Breast epithelium (tissue), 4 donors: Measurements from ENCODE around the gene TMCC1. TPM values are rescaled to one million over a fixed set of nuclear protein-coding genes. Genes with fewer than 3 reads are reported as not detected.
A peak's percentile ranks its signal among the peaks of the same experiment; 100 is the strongest.

ENCODE experiments used
- DNase-seq, 2 donors: peaks; one replicate each; pipeline ENCODE4 v3.0.0-alpha.2; 2019; ENCODE audit warnings: low spot score in 2 of 2
- H3K27ac ChIP-seq, 2 donors: fragments of 200-600 bp; sonication (generic) in 1 of 2; one replicate each; pipeline ENCODE4 v1.5.1; 2016 to 2019; ENCODE audit warnings: mild to moderate bottlenecking in 1 of 2
- H3K27me3 ChIP-seq, 2 donors: fragments of 200-600 bp; sonication (generic) in 1 of 2; one replicate each; pipeline versions ENCODE4 v1.5.1 to v1.6.0; 2017 to 2019; ENCODE audit warnings: control low read depth in 1 of 2, mild to moderate bottlenecking in 1 of 2
- H3K36me3 ChIP-seq: fragments of 200-600 bp; one replicate; pipeline ENCODE4 v1.5.1; 2019
- H3K4me1 ChIP-seq, 2 donors: fragments of 200-600 bp; sonication (generic); one replicate each; pipeline ENCODE4 v1.5.1; 2016 to 2019; ENCODE audit warnings: control low read depth in 1 of 2
- H3K4me3 ChIP-seq, 3 donors: fragments of 200-600 bp; sonication (generic); 1 replicate in 2 of 3; 2 replicates in 1 of 3; pipeline ENCODE4 v1.5.1; 2016 to 2019; ENCODE audit warnings: mild to moderate bottlenecking in 3 of 3, moderate library complexity in 2 of 3
- H3K9me3 ChIP-seq, 2 donors: fragments of 200-600 bp; sonication (generic) in 1 of 2; one replicate each; pipeline ENCODE4 v1.5.1; 2016 to 2019; ENCODE audit warnings: control low read depth in 1 of 2
- POLR2A ChIP-seq: fragments of 450-650 bp; IDR thresholded peaks from one replicate; pipeline ENCODE4 v1.6.1; 2016; ENCODE audit warnings: antibody characterized with exemption, mild to moderate bottlenecking, moderate library complexity
- POLR2AphosphoS5 ChIP-seq, 3 donors: sonication (generic); formaldehyde crosslinking; IDR thresholded peaks; one replicate each; pipeline ENCODE4 v1.6.1; 2017; ENCODE audit warnings: antibody characterized with exemption in 3 of 3
- intact Hi-C: fragments of 100-400 bp; cut with DNase I; formaldehyde crosslinking; loops from one replicate; pipeline ENCODE4 v1.15.1; 2023; ENCODE audit warnings: low total_unique reads
- total RNA-seq, 3 donors: library from RNA; depleted of rRNA; stranded (reverse); fragments of >200 nt; gene quantifications; one replicate each; pipeline ENCODE4 v1.1.0, GENCODE V29; 2016
- TF ChIP-seq, protein P1 (sequence below), 3 donors: fragments of 450-650 bp; IDR thresholded peaks; one replicate each; pipeline ENCODE4 v1.5.1; 2016 to 2017; ENCODE audit warnings: antibody characterized with exemption in 3 of 3, mild to moderate bottlenecking in 3 of 3, moderate library complexity in 3 of 3

The TMCC1 gene
- total RNA-seq, 3 donors from 2014 or later, result 29.4 to 48.1 (median 29.8) TPM

DNA sequence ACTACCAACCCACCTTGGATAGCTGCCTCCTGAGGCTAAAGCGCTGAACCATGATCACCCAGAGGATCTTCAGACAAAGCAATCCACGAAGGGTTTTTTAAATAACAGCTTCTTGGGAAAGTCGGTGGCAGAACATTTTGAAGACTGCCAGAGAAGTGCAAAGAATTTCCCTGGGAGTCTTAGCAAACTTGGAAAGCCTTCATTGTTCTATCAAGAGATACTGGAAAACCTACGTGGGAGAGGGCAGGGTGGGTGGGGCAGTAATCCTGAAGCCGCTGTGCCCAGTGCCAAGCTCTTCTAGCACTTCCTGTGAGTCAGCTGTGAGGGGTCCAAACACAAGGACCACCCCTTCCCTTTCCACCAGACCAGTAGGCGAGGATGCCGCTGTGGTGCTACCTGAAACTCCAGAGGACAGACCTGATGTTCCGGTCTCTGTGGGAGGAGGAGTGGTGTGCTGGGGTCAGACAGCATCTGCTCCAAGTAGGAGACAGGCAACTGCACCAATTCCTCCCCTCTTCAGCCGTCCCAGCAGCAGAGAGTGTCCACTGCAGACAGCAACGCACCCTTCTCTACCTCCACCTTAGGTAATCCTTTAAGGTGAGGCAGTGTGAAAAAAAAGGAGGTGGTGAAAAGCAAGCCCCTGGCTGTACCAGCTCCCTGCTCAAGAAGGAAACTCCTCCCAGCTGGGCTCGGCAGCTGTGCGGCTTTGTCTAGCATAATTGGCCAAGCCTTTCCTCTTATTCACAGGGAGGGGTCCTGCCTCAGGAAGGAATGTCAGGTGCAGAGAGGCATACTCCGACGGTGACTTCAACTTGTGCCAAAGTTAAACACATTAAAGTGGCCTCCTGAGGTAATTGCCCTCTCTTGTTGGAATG lies 99.0 kb downstream of the TMCC1 start:
- H3K4me3 ChIP-seq, result peak overlapping the region in 2 of 3 donors; percentile 30 to 54
- intact Hi-C loops, result loop anchor here (5.0 kb wide), 1 partner anchor 83 kb away; no protein-coding TSS in a partner anchor
- peak overlapping the region; percentile 66 to 83 for H3K27ac ChIP-seq
- H3K36me3 ChIP-seq, result no peaks in the 10 kb centered on the region
- H3K4me1 ChIP-seq, result peaks cover 0 to 13% of the 10 kb centered on the region in 2 donors
- TF ChIP-seq POLR2AphosphoS5 (IDR thresholded peaks at IDR 0.05) (peak in 1 of 3 donors; percentile 27), POLR2A (no peak)
- H3K9me3 ChIP-seq, result no peaks in the 10 kb centered on the region
- peak in 1 of 2 donors; percentile 65 for DNase-seq
- no peaks in the 10 kb centered on the region for H3K27me3 ChIP-seq

DNA sequence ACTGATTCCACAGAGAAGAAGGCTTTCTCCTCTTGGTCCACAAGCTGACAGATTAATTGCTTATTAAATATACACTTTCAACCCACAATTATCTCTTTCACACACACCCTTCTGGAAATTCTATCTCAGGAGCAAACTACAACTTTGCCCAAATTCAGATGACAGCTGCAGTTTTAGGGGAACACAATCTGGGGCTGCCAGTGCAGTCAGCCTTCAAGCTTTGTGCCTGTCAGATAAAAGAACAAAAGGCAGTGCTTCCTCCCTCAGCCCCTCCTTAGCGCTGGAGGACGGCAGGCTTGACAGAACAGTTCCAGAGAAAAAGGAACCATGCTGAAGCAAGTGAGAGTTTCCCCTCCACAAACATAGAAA lies 99.6 kb downstream of the TMCC1 start:
- H3K27ac ChIP-seq, result peak overlapping the region; percentile 66 to 83
- H3K9me3 ChIP-seq, result no peaks in the 10 kb centered on the region
- peak overlapping the region in 2 of 3 donors; percentile 30 to 54 for H3K4me3 ChIP-seq
- no peaks in the 10 kb centered on the region for H3K27me3 ChIP-seq
- DNase-seq, result no peak
- no peaks in the 10 kb centered on the region for H3K36me3 ChIP-seq
- TF ChIP-seq, protein P1, sequence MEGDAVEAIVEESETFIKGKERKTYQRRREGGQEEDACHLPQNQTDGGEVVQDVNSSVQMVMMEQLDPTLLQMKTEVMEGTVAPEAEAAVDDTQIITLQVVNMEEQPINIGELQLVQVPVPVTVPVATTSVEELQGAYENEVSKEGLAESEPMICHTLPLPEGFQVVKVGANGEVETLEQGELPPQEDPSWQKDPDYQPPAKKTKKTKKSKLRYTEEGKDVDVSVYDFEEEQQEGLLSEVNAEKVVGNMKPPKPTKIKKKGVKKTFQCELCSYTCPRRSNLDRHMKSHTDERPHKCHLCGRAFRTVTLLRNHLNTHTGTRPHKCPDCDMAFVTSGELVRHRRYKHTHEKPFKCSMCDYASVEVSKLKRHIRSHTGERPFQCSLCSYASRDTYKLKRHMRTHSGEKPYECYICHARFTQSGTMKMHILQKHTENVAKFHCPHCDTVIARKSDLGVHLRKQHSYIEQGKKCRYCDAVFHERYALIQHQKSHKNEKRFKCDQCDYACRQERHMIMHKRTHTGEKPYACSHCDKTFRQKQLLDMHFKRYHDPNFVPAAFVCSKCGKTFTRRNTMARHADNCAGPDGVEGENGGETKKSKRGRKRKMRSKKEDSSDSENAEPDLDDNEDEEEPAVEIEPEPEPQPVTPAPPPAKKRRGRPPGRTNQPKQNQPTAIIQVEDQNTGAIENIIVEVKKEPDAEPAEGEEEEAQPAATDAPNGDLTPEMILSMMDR (IDR thresholded peaks at IDR 0.05), result no peak
- TF ChIP-seq POLR2A (no peak), POLR2AphosphoS5 (IDR thresholded peaks at IDR 0.05) (no peak)
- H3K4me1 ChIP-seq, result peaks cover 0 to 13% of the 10 kb centered on the region in 2 donors
- intact Hi-C loops, result loop anchor here (5.0 kb wide), 1 partner anchor 83 kb away; no protein-coding TSS in a partner anchor

DNA sequence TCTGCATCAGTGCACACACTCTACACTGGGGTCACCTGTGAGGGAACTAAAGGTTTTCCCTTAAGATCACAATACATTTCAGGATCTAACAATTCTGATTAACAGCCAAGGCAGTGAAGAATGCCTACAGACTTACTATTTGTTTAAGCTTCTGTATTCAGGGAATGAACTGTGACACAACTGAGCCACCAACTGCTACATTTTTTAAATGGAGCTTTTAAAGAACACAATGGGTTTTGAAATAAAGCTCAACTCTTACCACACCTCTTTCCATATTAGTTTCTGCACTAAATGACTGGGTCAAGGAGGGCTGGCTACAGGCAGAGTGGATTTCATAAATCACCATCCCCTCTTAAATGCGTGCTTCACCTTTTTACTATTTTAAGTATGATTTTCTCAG lies 100.2 kb downstream of the TMCC1 start:
- Histone ChIP-seq H3K9me3 (no peaks in the 10 kb centered on the region), H3K36me3 (no peaks in the 10 kb centered on the region), H3K27me3 (no peaks in the 10 kb centered on the region), H3K27ac (no peak overlapping the region), H3K4me3 (no peak overlapping the region), H3K4me1 (peaks cover 0 to 13% of the 10 kb centered on the region in 2 donors)
- intact Hi-C loops, result loop anchor here (5.0 kb wide), 1 partner anchor 84 kb away; no protein-coding TSS in a partner anchor
- TF ChIP-seq POLR2AphosphoS5 (IDR thresholded peaks at IDR 0.05), result no peak
- no peak for TF ChIP-seq POLR2A
- TF ChIP-seq, protein P1 (IDR thresholded peaks at IDR 0.05), result no peak
- no peak for DNase-seq

DNA sequence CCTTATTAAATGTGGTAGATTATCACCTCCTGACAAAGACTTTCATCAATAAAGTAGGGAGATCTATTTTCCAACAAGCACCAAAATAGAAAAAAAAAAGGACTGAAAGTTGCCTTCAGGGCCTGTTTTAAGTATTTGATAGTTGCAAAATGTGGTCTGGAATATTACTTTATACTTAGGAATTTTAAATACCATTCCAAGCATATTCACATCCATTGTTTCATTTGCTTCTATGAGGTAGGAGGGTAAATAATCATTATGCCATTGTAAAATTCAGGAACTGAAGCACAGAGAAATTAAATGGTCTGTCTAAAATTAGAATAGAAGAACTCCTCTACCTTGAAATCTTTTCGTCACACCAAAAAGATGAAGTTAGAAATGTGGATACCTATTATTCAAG lies 110.0 kb downstream of the TMCC1 start:
- TF ChIP-seq, protein P1 (IDR thresholded peaks at IDR 0.05), result no peak
- TF ChIP-seq POLR2AphosphoS5 (IDR thresholded peaks at IDR 0.05) (no peak), POLR2A (no peak)
- no peaks in the 10 kb centered on the region for H3K9me3 ChIP-seq
- no peaks in the 10 kb centered on the region for H3K27me3 ChIP-seq
- DNase-seq, result no peak
- H3K36me3 ChIP-seq, result no peaks in the 10 kb centered on the region
- H3K4me3 ChIP-seq, result no peak overlapping the region
- H3K27ac ChIP-seq, result no peak overlapping the region
- intact Hi-C loops, result no loop called here
- no peaks in the 10 kb centered on the region for H3K4me1 ChIP-seq

DNA sequence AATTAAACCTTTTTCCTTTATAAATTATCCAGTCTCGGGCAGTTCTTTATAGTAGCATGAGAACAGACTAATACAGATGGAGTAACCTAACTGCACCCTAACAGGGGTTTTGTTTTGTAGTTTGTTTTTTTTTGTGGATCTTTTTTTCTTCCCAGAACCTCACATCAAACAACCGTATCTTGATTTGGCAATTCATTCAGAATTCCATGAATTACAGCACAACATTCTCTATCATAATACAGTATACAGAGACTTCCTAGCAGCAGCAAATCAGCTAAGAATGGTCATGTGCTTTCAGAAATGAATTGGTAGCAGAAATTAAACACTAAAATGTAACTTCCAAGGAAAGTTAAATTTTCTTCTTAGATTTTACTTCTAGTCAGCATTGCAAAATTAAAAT lies 114.6 kb downstream of the TMCC1 start:
- no peak for DNase-seq
- Histone ChIP-seq H3K4me1 (no peaks in the 10 kb centered on the region), H3K27ac (no peak overlapping the region), H3K36me3 (no peaks in the 10 kb centered on the region), H3K9me3 (no peaks in the 10 kb centered on the region), H3K4me3 (no peak overlapping the region), H3K27me3 (no peaks in the 10 kb centered on the region)
- intact Hi-C loops, result no loop called here
- TF ChIP-seq, protein P1 (IDR thresholded peaks at IDR 0.05), result no peak
- TF ChIP-seq POLR2A (no peak), POLR2AphosphoS5 (IDR thresholded peaks at IDR 0.05) (no peak)
